ENCODE measurements around the gene CUX1.
"Not testable (repeated sequence)": the region's sequence is repeated elsewhere in the genome, so short reads cannot be mapped to it uniquely, and the experiment has no call there.

The CUX1 gene

GRCh38 chr7:102323914-102324195 is 506.4 kb downstream of the CUX1 start:
- no peak for DNase-seq

- DNase-seq, result not testable (repeated sequence)
Observed at GRCh38 chr7:102325106-102325505, 507.7 kb downstream of the CUX1 start.

- DNase-seq, result no peak
Observed at GRCh38 chr7:102326157-102326889, 508.9 kb downstream of the CUX1 start.

GRCh38 chr7:102327183-102327582 is 509.8 kb downstream of the CUX1 start:
- DNase-seq, result not testable (repeated sequence)

- not testable (repeated sequence) for DNase-seq
Observed at GRCh38 chr7:102328863-102329262, 511.4 kb downstream of the CUX1 start.

- DNase-seq, result not testable (repeated sequence)
Observed at GRCh38 chr7:102329366-102329765, 511.9 kb downstream of the CUX1 start.

- not testable (repeated sequence) for DNase-seq
Observed at GRCh38 chr7:102330666-102331460, 513.4 kb downstream of the CUX1 start.
